CD4-positive, alpha-beta T cell treated with Interleukin-21 for 1 hour (primary cell): Measurements from ENCODE around the gene TSNAXIP1.
A peak's percentile ranks its signal among the peaks of the same experiment; 100 is the strongest.
"Not testable (repeated sequence)": the region's sequence is repeated elsewhere in the genome, so short reads cannot be mapped to it uniquely, and the experiment has no call there.

Experiments used
- DNase-seq: peaks from one replicate; pipeline ENCODE4 v3.0.0-alpha.2; 2020

The TSNAXIP1 gene

DNA sequence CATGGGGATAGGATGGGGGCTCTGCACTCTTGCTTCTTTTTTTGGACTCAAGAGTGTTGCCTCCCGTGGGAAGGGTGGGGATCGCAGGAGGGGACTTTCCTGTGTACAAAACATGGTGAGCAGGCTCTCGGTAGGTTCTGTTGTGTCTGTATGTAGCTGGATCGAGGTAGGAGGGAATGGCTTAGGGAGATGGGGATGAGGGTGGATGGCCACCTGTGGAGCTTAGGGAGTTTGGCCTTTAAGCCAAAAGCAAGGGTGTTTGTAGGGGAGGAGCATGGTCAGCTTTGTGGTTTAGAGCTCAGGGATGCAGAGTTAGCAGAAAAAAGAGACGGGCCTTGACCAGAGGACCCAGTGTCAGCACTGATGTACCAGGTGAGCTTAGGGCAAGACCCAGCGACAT lies 55.2 kb downstream of the TSNAXIP1 start:
- no peak for DNase-seq

DNA sequence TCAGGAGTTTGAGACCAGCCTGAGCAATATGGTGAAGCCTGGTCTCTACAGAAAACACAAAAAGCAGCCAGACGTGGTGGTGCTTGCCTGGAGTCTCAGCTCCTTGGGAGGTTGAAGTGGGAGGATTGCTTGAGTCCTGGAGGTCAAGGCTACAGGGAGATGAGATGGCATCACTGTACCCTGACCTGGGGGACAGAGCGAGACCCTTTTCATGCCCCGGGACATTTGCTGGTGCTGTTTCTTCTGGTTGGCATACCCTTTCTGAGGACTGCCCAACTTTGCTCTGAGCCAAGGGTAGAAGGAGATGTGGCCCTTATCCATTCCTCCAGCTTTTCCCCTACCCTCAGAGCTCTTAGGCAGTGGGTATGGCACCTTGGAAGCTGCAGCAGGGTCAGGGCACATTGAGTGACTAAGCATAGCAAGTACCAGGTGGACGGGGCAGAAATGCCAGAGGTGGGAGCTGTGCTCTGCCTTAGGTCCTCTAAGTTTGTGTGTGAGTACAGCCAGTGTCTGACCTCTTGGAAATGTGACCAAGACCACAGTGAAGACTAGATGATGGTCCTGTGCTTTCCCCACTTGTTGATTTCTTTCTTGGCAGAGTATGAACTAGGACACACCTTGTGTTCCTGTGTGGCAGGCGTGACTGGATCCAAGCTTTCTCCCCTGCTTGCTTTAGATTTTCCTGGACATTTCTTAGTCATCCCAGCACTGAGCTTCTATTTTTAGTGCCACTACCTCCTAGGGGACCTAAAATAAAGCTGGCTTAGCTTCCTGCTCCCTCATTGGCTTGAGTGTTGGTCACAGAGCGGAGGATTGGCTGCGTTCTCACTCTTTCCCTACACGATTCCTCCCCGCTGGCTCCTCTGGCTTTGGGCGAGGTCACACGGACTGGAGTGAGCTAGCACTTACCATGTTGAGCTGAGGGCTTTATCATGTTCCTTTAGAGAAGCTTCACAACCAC lies 56.2 kb downstream of the TSNAXIP1 start:
- no peak for DNase-seq

DNA sequence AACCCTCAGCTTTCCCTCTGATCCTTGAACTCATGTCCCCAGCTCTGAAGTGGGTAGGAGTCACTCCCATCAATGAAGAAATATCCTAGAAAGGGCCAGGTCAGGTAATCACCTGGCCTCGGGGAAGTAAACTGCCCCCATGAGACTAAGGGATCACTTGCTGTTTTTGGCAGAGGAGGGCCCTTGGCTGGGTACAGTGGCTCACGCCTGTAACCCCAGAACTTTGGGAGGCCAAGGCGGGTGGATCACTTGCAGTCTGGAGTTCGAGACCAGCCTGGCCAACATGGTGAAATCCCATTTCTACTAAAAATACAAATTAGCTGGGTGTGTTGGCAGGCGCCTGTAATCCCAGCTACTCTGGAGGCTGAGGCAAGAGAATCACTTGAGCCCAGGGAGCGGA lies 57.4 kb downstream of the TSNAXIP1 start:
- not testable (repeated sequence) for DNase-seq

DNA sequence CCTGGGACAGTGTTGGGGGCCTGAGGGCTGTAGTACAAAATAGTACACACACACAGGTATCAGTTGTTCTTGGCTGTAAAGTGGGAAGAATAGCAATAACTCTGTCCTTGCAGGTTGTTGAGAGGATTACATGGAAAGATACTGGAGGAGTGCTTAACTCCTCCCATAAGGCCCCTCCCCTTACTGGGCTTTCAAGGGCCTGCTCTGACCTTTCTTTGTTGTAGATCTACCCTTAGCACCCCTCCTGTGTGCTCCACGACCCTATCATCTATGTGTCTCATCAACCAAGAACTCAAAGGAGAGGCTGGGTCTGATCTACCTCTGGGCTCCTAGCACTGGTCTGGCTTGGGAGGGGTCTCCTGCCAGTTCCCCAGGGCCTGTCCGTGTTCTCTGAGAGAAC lies 57.9 kb downstream of the TSNAXIP1 start:
- DNase-seq = no peak

DNA sequence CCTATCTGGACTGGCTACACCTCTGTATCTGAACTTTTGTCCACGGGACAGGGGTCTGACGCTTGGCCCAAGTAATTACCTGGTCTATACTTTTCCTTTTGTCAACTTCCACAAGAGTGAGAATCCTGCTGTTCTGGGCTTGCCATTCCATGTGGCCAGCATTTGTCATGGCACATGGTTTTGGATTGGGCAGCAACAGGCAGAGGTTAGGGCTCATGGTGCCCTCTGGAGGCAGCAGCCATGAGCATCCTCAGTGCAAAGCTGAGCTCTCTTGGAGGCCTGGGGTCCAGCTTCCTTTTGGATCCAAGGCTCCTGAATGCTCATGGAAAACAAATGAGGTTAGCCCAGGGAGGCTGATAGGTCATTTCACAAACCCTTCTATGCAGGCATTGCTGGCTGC lies 58.6 kb downstream of the TSNAXIP1 start:
- DNase-seq = peak; percentile 35

DNA sequence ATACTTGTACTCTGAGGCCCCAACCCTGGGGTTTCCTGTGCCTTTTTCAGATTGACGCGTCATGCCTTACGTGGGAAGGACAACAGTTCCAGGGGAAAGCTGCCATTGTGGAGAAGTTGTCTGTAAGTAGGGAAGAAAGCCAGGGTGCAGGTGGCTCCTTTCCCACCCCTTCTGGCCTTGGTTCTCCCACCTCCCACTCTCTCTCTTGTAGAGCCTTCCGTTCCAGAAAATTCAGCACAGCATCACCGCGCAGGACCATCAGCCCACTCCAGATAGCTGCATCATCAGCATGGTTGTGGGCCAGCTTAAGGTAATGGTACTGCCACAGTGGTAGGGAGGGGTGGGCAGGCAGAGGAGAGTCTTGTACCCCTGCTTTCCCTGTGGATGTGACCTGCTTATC lies 61.6 kb downstream of the TSNAXIP1 start:
- no peak for DNase-seq

DNA sequence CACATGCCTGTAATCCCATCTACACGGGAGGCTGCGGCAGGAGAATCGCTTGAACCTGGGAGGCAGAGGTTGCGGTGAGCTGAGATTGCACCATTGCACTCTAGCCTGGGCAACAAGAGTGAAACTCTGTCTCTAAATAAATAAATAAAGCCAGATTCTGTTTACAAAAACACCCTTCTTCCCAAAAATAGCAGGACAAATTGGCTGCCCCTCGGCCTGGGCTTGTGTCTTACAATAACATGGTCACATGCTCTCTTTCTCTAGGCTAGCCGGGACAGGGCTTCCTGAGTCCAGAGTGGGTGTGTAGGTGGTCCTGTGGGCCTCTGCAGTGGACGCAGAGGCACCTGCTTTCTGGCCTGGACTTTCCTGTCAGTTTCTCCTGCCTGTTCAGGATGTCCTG lies 63.0 kb downstream of the TSNAXIP1 start:
- no peak for DNase-seq

DNA sequence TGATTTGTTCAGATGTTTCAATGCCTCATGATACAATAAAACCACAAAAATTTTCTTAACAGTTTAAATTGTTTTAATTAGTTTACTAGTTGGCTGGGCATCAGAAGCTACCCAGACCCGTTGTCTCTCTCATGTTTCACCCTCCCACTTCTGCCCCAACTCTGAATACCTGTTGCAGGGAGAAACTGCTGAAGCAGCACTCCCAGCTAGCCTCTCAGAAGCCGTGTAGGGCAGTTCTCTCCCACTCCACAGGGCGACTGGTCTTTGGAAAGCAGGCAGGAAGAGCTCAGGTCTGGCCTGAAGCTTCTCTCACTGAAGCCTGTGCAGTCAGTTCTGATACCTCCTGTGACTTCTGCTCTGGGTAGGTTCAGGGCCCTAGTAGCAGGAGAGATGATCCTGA lies 64.6 kb downstream of the TSNAXIP1 start:
- DNase-seq = no peak

DNA sequence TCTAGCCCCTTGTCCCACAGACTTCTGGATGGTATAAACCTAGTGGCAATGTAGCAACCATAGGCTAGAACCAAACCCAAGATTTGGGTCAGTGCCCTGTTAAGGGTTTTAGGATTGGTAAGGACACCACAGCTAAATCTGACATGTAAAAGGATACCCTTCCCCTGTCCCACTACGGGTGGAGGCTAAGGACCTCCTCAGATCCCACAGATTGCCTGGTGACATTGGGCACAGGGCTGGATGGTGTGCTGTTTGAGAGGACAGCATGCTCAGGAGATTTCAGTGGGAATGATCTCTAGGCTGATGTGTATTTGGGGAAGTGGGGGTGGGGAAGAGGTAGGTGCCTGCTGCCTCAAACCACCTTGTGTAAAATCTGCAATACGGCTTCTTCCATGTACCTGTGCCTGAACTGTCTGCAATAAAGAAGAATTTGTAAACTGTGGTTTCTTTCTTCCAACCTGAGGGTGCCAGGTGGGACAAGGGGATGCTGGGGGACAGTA lies 65.5 kb downstream of the TSNAXIP1 start:
- no peak for DNase-seq

DNA sequence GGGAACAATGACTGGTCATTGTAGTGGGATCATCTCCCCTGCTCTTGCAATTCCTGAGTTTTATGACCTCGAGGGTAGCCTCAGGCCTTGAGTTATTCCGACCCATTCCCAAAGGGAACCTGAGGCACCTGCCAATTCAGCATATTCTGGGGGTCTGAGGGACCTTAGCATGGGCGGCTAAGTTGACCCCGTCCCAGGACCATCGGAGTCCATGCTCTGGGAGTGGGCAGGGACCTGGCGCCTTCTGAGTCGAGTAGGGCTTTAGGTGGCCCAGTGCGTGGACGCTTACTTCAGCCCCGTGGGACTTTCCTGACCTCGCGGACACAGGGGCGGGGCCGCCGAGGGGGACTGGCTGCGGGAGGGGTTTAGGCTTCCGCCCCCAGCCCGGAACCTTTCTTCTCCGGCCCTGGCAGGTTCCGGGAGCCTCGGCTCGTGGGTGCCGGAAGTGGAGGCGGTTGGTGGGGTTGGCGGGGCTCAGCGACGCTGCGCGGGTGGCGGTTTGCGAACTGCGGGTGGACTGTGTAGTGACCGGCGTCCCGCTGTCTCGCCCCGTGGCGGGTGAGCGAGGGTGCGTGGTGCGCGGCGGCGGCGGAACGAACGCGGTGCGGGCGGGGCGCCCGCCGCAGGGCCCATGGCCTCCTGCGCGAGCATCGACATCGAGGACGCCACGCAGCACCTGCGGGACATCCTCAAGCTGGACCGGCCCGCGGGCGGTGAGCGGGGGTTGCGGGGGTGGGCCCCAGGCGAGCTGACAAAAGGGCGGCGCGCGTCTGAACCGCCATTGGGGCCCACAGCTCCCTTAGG lies 66.1 kb downstream of the TSNAXIP1 start, which contains the start of gene EDC4:
EDC4 (plus strand) TSS at position 422 of the 804 bp plus-strand sequence; CDS start at position 632, 210 bp downstream.
- peak; percentile 92 for DNase-seq

DNA sequence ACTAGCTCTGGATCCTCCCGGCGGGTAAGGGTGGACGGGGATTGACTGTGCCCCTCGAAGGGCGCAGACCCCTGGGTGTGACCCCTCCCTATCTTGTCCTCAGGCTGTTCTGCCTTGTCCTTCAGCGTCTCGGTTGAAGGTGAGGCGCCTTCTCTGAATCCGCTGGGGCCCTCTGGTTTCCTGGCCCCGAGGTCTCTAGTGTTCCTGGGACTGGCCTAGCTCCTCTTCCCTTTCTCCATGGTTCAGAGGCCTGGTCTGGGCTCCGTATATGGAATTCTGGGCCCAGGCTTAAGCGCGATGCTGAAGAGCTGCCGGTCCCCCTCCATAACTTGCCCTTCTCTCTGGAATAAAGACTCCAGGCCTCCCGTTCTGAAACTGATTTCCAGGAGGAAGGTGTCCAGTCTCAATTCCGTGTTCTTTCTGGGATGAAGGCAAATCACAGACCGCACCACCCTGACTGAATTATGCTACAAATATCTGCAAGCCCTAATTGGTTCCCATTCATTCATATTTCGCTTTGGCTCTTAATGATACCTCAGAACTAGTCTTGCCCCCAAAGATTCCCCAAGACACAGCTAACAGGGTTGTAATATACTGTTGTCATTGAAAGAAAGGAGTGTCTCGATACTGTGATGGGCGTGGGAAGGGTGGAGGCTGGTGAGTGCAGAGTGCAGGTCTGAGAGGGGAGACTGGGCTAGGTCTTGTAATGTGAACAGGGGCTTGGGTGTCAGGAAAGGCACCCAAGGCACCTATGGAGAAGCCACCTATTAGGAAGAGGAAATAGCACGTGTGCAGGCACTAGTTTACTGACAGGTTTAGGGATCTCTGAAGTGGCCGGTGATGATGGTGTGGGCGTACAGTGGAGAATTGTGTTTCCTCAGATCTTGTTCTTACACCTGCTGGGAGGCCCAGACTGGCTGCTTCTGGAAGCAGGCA lies 67.0 kb downstream of the TSNAXIP1 start:
- DNase-seq = no peak

DNA sequence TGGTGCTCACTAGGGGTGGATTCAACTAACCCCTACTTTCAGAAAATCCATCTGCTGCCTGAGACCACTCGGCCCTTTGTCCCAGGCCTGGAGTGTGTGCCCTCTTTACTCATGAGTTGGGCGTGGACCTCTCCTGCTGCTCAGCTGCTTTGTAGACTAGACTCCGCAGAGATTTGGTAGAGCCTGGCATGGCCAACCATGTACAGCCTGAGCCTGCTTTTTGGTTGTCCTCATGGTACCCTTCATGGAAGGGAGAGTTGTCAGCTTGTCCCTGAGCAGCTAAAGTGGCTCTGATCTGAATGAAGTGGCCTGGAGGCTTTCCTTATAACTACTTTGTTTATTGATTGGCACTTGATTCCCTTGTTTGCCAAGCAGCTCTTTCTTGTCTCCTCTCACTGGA lies 67.7 kb downstream of the TSNAXIP1 start:
- DNase-seq = no peak

DNA sequence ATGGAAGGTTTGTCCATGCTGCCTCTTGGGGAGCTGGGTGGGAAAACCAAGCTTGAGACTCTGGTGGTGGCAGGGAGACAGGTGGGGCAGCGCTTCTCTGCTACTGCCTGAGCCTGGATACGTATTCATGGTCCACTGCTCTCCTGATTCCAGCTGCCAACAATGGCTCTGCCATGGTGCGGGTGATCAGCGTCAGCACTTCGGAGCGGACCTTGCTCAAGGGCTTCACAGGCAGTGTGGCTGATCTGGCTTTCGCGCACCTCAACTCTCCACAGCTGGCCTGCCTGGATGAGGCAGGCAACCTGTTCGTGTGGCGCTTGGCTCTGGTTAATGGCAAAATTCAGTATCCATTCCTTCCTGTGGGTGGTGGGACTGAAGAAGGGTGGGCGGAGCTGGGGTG lies 70.4 kb downstream of the TSNAXIP1 start:
- no peak for DNase-seq
